ENCODE data around the gene SDR42E2.
"Not testable (repeated sequence)": the region's sequence is repeated elsewhere in the genome, so short reads cannot be mapped to it uniquely, and the experiment has no call there.

Gene SDR42E2

DNA sequence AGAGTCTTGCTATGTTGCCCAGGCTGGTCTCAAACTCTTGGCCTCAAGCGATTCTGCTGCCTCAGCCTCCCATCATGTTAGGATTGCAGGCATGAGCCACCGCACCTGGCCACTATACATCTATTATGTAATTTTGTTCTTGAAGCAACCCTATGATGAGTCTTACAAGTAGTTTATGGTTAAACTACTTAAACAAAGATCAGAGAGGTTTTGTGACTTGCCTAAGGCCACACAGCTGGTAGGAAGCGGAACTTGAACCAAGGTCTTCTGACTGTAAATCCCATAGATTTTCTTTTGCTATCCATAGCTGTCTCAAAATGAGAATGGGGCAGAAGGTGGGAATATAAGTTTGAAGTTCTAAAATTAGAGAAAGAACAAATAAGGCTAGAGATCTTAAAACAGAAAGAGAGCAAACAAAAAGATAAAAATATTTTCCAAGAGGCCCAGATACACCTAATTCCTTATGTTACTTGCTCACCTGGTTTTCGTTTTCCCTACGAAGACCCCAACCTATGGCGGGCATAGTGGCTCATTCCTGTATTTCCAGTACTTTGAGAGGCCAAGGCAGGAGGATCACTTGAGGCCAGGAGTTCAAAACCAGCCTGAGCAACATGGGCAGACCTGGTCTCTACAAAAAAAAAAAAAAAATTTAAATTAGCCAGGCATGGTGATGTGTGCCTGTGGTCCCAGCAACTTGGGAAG, 37.6 kb upstream of the SDR42E2 start:
- TF ChIP-seq, protein P1, sequence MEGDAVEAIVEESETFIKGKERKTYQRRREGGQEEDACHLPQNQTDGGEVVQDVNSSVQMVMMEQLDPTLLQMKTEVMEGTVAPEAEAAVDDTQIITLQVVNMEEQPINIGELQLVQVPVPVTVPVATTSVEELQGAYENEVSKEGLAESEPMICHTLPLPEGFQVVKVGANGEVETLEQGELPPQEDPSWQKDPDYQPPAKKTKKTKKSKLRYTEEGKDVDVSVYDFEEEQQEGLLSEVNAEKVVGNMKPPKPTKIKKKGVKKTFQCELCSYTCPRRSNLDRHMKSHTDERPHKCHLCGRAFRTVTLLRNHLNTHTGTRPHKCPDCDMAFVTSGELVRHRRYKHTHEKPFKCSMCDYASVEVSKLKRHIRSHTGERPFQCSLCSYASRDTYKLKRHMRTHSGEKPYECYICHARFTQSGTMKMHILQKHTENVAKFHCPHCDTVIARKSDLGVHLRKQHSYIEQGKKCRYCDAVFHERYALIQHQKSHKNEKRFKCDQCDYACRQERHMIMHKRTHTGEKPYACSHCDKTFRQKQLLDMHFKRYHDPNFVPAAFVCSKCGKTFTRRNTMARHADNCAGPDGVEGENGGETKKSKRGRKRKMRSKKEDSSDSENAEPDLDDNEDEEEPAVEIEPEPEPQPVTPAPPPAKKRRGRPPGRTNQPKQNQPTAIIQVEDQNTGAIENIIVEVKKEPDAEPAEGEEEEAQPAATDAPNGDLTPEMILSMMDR (IDR thresholded peaks at IDR 0.05; ENCODE audit: low read depth, low read length) = no peak
- no peak for DNase-seq (ENCODE audit: extremely low read depth, low read depth)

DNA sequence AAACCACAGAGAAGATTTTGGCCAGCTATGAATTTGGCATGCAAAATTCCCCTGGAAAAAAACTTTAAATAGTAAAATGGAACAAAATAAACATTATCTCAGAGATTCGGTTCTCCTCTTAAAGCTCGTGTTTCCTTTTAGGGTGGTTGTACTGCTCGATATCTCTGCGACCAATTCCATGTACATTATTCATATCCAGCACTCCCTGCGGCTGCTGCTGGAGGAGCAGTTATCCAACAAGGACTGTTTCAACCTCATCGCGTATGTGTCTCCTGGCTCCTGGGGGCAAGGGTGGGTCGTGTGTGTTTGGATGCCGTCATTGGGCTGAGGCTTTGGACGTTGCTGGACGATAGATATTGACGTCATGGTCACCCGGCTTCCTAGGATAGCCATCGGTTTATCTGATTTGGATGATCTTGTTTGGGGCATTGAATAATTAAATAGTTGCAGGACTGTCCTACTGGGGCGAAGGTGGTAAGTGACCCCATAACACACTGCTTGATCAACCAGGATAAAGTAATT, 36.2 kb upstream of the SDR42E2 start:
- no peak for DNase-seq (ENCODE audit: extremely low read depth, low read depth)
- TF ChIP-seq, protein P1 (IDR thresholded peaks at IDR 0.05; ENCODE audit: low read depth, low read length) = no peak

DNA sequence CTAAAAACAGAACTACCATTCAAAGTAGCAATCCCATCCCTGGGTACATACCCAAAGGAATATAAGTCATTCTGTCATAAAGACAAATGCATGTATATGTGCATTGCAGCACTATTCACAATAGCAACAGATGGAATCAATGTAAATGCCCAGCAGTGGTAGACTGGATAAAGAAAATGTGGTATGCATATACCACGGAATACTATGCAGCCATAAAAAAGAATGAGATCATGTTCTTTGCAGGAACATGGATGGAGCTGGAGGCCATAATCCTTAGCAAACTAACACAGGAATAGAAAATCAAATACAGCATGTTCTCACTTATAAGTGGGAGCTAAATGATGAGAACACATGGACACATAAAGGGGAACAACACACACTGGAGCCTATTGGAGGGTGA, 33.8 kb upstream of the SDR42E2 start:
- DNase-seq (ENCODE audit: extremely low read depth, low read depth) = not testable (repeated sequence)

DNA sequence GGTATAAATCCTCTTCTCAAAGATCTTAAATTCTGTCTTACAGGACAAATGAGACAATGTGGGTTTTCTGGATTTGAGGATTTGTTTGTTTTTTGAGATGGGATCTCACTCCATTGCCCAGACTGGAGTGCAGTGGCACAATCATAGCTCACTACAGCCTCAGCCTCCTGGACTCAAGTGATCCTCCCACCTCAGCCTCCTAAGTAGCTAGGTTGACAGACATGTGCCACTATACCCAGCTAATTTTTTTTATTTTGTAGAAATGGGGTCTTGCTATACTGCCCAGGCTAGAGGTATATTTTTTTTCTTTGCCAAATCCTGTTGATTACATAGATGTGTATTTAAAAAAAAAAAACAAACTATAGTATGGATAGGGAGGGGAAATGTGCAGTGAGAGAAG, 31.8 kb upstream of the SDR42E2 start:
- no peak for DNase-seq (ENCODE audit: extremely low read depth, low read depth)
- TF ChIP-seq, protein P1 (IDR thresholded peaks at IDR 0.05; ENCODE audit: low read depth, low read length) = no peak

DNA sequence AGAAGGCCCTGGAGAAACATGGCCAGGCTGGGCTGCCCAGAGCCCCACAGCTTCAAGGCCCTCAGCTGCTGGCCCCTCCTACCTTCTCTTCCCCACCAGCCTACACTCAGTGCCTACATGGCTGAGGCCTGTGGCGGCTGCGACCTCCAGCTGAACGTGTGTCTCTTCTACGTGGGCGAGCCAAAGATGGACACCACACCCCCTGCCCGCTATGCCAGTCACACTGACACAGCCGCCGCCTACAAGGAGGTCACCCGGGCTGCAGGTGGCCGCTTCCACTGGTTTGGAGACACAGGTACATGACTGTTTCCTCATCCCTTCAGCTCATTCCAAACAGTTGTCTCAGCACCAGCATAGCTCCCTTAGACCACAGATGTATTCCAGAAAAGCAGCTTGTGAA, 29.5 kb upstream of the SDR42E2 start:
- DNase-seq (ENCODE audit: extremely low read depth, low read depth) = no peak
- TF ChIP-seq, protein P1 (IDR thresholded peaks at IDR 0.05; ENCODE audit: low read depth, low read length) = no peak

DNA sequence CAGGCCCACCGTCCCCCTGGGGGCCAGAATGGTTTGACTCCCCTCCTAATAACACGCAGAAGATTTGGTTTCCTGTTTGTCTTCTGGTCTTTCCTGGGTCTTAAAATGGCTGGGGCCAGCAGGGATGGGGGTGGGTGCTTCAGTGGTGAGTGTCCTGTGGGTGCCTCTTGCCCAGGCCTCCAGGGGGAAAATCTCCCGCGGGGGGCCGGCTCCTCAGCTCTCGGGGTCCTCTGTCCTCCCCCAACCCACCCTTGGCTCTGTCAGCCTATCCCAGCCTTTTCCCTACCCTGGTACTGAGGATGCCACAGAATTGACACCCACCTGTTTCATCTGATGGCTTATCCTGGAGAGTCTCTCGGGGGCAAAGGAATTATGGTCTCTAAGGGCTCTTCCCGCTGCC, 23.8 kb upstream of the SDR42E2 start:
- TF ChIP-seq, protein P1 (IDR thresholded peaks at IDR 0.05; ENCODE audit: low read depth, low read length) = no peak
- DNase-seq (ENCODE audit: extremely low read depth, low read depth) = no peak

DNA sequence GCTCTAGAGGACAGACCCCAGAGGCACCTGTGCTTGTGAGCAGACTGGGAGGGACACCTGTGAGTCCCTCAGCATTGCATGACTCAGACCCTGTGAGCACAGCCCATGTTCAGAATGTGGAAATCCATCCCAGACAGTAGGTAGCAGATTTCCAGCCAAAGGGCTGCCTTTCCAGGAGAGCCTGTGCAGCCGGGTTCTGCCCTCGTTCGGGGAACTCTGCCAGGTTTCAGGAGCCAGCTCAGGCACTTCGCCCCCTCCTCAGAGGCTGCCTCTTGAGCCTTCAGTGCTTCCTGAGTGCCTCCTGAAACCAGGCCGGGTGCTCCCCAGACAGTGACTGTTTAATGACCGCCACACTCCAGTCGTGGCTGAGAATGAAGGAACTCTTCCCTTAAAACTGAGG, 23.3 kb upstream of the SDR42E2 start:
- no peak for DNase-seq (ENCODE audit: extremely low read depth, low read depth)
- TF ChIP-seq, protein P1 (IDR thresholded peaks at IDR 0.05; ENCODE audit: low read depth, low read length) = no peak

DNA sequence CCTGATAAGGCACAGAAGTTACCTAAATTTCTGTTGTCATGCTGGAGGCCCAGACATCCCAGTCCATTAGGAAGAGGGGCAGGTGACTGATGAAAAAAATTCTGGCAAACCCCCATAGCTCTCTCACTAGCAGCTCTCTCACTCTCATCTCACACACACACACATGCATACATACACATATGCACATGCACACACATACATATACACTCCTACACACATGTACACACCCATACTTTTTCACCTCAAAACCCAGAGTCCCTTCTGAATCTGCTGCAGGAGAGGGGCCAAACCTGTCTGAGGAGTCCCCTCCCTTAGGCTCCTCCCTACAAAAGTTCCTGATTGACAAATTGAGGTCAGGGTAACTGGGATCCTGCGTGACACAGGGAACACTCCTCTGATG, 22.6 kb upstream of the SDR42E2 start:
- TF ChIP-seq, protein P1 (IDR thresholded peaks at IDR 0.05; ENCODE audit: low read depth, low read length) = no peak
- no peak for DNase-seq (ENCODE audit: extremely low read depth, low read depth)

All from AG09319 (cell line).